GM12872 (cell line): ENCODE results near the gene PLP1.
A peak's percentile ranks its signal among the peaks of the same experiment; 100 is the strongest.

ENCODE experiments used
- CTCF ChIP-seq: IDR thresholded peaks from 3 replicates; pipeline ENCODE4 v1.5.1; 2011; ENCODE audit warnings: low read depth, mild to moderate bottlenecking, low read length, moderate library complexity; ENCODE audit not compliant: insufficient read depth

The PLP1 gene

GRCh38 chrX:103794119-103794518, 17.5 kb downstream of the PLP1 start:
- TF ChIP-seq CTCF, result no peak

- no peak for TF ChIP-seq CTCF
Measured at GRCh38 chrX:103797691-103798090, 21.1 kb downstream of the PLP1 start.

GRCh38 chrX:103800318-103800717, 23.7 kb downstream of the PLP1 start:
- TF ChIP-seq CTCF, result no peak

- TF ChIP-seq CTCF, result no peak
Measured at GRCh38 chrX:103805860-103806259, 29.2 kb downstream of the PLP1 start.

GRCh38 chrX:103806862-103807474, 30.3 kb downstream of the PLP1 start:
- TF ChIP-seq CTCF, result no peak

- TF ChIP-seq CTCF, result no peak
Measured at GRCh38 chrX:103811858-103812257, 35.2 kb downstream of the PLP1 start.

GRCh38 chrX:103817502-103817901, 40.9 kb downstream of the PLP1 start:
- peak; percentile 33; the same call in 1 of the 3 replicates for TF ChIP-seq CTCF
